ENCODE data around the gene FRY.

The FRY gene

DNA sequence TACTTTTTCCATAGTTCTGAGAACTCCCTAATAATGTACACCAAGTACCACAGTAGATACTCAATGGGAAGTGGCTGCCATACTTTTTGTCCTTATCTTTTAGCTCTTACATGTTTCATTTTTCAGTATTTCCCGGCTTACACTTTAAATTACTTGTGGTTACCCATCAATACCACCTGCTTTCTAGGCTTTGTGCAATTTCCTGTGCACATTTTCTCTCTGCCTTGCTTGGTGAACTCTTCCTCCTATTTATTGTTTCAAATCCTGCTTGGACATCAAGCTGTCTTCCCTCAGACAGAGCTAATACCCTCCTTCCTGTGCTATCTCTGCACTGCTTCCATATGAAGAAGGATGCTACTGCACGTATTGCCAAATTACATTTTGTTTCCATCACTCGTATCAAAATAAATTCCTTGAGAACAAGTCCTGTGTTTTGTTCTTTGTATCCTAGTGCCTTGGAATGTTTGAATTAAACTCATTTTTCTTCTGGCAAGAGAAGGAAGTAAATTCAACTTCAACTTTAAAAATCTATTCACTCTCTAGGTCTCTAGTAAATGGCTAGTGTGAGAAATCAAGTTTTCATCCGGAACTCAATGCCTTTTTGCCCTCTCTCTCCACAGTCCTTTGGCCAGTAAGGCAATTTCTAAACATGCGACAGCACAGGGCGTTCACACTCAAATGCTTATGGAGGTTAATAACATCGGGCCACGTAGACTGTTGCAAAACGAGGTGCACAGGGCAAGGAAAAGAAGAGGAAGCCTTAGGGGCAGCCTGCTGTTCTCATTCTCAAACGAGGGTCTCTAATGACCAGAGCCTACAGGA, 277.9 kb downstream of the FRY start:
- DNase-seq = no peak
- H3K4me1 Mint-ChIP-seq = peaks cover 11% of the 10 kb centered on the region
- ATAC-seq = peak; percentile 30
- no peak overlapping the region for H3K27ac Mint-ChIP-seq
- no peaks in the 10 kb centered on the region for H3K27me3 Mint-ChIP-seq
- no peak overlapping the region for H3K4me3 Mint-ChIP-seq
- H3K36me3 Mint-ChIP-seq (ENCODE audit: low read depth) = no peaks in the 10 kb centered on the region
- H3K9me3 Mint-ChIP-seq = no peaks in the 10 kb centered on the region

GRCh38 chr13:32310134-32310706, 278.6 kb downstream of the FRY start:
- no peak for DNase-seq
- no peak overlapping the region for H3K4me3 Mint-ChIP-seq
- H3K27ac Mint-ChIP-seq = no peak overlapping the region

GRCh38 chr13:32311188-32311897, 279.8 kb downstream of the FRY start:
- Mint-ChIP-seq H3K4me1 (peaks cover 20% of the 10 kb centered on the region), H3K36me3 (ENCODE audit: low read depth) (no peaks in the 10 kb centered on the region), H3K9me3 (no peaks in the 10 kb centered on the region), H3K27me3 (no peaks in the 10 kb centered on the region), H3K27ac (no peak overlapping the region), H3K4me3 (no peak overlapping the region)
- ATAC-seq (no peak), DNase-seq (no peak)

More at GRCh38 chr13:32310134-32310706, 278.6 kb downstream of the FRY start:
- Mint-ChIP-seq H3K9me3 (no peaks in the 10 kb centered on the region), H3K36me3 (ENCODE audit: low read depth) (no peaks in the 10 kb centered on the region), H3K27me3 (no peaks in the 10 kb centered on the region), H3K4me1 (peaks cover 18% of the 10 kb centered on the region)
- ATAC-seq = peak; percentile 52

DNA sequence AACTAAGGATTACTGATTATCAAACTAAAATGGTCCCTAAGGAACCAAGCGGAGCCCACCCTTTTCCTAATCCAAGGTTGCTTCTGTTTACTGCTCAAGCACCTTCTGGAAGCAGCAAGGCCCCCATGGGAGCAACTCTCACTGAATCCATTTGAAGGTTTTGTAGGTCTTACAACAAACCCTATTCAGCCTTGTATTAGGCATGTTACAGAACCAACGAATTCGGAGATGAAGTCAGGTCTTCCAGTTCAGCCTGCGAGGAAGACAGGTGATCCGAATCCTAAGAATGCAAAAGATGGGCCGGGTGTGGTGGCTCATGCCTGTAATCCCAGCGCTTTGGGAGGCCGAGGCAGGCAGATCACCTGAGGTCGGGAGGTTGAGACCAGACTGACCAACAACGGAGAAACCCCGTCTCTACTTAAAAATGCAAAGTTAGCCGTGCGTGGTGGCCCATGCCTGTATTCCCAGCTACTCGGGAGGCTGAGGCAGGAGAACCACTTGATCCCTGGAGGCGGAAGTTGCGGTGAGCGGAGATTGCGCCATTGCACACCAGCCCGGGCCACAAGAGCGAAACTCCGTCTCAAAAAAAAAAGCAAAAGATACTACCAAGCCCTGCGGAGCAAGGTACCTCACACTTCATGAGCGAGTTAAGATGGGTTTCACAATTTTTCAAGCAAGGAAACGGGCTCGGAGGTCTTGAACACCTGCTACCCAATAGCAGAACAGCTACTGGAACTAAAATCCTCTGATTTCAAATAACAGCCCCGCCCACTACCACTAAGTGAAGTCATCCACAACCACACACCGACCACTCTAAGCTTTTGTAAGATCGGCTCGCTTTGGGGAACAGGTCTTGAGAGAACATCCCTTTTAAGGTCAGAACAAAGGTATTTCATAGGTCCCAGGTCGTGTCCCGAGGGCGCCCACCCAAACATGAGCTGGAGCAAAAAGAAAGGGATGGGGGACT, 283.0 kb downstream of the FRY start:
- Mint-ChIP-seq H3K4me3 (peak overlapping the region; percentile 89), H3K4me1 (peaks cover 25% of the 10 kb centered on the region), H3K27me3 (no peaks in the 10 kb centered on the region), H3K36me3 (ENCODE audit: low read depth) (peaks cover 9% of the 10 kb centered on the region), H3K27ac (peak overlapping the region; percentile 100), H3K9me3 (no peaks in the 10 kb centered on the region)
- DNase-seq (peak; percentile 65), ATAC-seq (peak; percentile 65)

DNA sequence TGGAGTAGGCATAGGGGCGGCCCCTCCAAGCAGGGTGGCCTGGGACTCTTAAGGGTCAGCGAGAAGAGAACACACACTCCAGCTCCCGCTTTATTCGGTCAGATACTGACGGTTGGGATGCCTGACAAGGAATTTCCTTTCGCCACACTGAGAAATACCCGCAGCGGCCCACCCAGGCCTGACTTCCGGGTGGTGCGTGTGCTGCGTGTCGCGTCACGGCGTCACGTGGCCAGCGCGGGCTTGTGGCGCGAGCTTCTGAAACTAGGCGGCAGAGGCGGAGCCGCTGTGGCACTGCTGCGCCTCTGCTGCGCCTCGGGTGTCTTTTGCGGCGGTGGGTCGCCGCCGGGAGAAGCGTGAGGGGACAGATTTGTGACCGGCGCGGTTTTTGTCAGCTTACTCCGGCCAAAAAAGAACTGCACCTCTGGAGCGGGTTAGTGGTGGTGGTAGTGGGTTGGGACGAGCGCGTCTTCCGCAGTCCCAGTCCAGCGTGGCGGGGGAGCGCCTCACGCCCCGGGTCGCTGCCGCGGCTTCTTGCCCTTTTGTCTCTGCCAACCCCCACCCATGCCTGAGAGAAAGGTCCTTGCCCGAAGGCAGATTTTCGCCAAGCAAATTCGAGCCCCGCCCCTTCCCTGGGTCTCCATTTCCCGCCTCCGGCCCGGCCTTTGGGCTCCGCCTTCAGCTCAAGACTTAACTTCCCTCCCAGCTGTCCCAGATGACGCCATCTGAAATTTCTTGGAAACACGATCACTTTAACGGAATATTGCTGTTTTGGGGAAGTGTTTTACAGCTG, 283.9 kb downstream of the FRY start, which contains the start of the genes BRCA2 and ZAR1L:
Gene BRCA2 (plus strand): TSS at position 271 of the 790 bp plus-strand sequence. CDS start 953 bp downstream, outside the sequence.
Gene ZAR1L (minus strand): TSS at position 126 of the 790 bp plus-strand sequence. CDS start 3,438 bp downstream, outside the sequence.
- H3K36me3 Mint-ChIP-seq (ENCODE audit: low read depth) = peaks cover 16% of the 10 kb centered on the region
- ATAC-seq (peak; percentile 97), DNase-seq (peak; percentile 89)
- H3K27me3 Mint-ChIP-seq = no peaks in the 10 kb centered on the region
- H3K27ac Mint-ChIP-seq = peak within 1 kb of the TSS; percentile 100
- peak within 1 kb of the TSS; percentile 89 for H3K4me3 Mint-ChIP-seq
- peaks cover 22% of the 10 kb centered on the region for H3K4me1 Mint-ChIP-seq
- H3K9me3 Mint-ChIP-seq = no peaks in the 10 kb centered on the region

DNA sequence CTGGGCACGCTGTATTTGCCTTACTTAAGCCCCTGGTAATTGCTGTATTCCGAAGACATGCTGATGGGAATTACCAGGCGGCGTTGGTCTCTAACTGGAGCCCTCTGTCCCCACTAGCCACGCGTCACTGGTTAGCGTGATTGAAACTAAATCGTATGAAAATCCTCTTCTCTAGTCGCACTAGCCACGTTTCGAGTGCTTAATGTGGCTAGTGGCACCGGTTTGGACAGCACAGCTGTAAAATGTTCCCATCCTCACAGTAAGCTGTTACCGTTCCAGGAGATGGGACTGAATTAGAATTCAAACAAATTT, 284.4 kb downstream of the FRY start:
- Mint-ChIP-seq H3K27me3 (no peaks in the 10 kb centered on the region), H3K4me1 (peaks cover 22% of the 10 kb centered on the region), H3K36me3 (ENCODE audit: low read depth) (peaks cover 20% of the 10 kb centered on the region), H3K27ac (peak overlapping the region; percentile 100), H3K9me3 (no peaks in the 10 kb centered on the region), H3K4me3 (peak overlapping the region; percentile 89)
- no peak for DNase-seq
- ATAC-seq = peak; percentile 13

DNA sequence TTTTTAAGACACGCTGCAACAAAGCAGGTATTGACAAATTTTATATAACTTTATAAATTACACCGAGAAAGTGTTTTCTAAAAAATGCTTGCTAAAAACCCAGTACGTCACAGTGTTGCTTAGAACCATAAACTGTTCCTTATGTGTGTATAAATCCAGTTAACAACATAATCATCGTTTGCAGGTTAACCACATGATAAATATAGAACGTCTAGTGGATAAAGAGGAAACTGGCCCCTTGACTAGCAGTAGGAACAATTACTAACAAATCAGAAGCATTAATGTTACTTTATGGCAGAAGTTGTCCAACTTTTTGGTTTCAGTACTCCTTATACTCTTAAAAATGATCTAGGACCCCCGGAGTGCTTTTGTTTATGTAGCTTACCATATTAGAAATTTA, 284.9 kb downstream of the FRY start:
- Mint-ChIP-seq H3K36me3 (ENCODE audit: low read depth) (peaks cover 24% of the 10 kb centered on the region), H3K27me3 (no peaks in the 10 kb centered on the region), H3K4me1 (peaks cover 22% of the 10 kb centered on the region), H3K4me3 (peak overlapping the region; percentile 89), H3K27ac (peak overlapping the region; percentile 100), H3K9me3 (no peaks in the 10 kb centered on the region)
- DNase-seq = no peak
- ATAC-seq = no peak

GRCh38 chr13:32317716-32318465, 286.3 kb downstream of the FRY start:
- Mint-ChIP-seq H3K4me1 (peaks cover 22% of the 10 kb centered on the region), H3K27me3 (no peaks in the 10 kb centered on the region), H3K36me3 (ENCODE audit: low read depth) (peaks cover 32% of the 10 kb centered on the region), H3K27ac (no peak overlapping the region), H3K4me3 (peak overlapping the region; percentile 89), H3K9me3 (no peaks in the 10 kb centered on the region)
- ATAC-seq (no peak), DNase-seq (no peak)

DNA sequence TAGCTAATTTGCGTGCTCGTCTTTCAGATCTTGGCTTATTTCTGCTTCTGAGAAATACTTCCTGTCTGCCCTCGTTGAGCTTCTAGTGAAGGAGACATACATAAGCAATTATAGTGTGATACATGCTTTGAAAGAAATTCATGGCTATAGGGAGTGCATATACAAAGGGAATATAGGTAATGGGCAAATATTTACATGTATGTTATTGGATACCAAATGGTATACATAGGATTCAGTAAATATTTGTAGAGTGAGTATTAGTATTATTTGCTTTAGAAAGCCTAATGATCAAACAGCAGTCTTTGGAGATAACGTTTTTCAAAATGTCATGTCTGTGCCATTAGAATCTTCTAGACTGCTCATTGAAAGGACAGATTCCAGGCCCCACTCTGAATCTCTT, 289.0 kb downstream of the FRY start:
- Mint-ChIP-seq H3K27ac (no peak overlapping the region), H3K27me3 (no peaks in the 10 kb centered on the region)

DNA sequence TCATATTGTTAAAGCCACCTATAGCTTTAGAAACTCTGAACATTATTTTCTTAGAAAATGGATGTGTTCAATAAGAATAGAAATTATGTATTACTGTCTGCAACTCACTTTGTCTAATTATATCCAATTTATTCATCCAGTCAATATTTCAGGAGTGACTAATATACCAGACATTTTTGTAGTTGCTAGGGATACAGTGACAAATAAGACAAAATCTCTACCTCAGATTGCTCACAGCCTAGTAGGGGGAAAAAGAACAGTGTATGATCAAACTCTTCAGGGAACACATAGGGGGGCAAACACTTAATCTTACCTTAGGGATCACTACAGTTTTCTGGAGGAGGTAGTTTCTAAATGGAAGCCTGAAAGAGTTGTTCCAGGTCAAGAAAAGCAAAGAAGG, 292.3 kb downstream of the FRY start:
- H3K36me3 Mint-ChIP-seq (ENCODE audit: low read depth) = peaks cover 53% of the 10 kb centered on the region
- ATAC-seq (no peak), DNase-seq (no peak)
- no peaks in the 10 kb centered on the region for H3K27me3 Mint-ChIP-seq
- no peaks in the 10 kb centered on the region for H3K4me1 Mint-ChIP-seq
- no peak overlapping the region for H3K27ac Mint-ChIP-seq
- H3K4me3 Mint-ChIP-seq = no peak overlapping the region
- H3K9me3 Mint-ChIP-seq = no peaks in the 10 kb centered on the region

More for the DNA sequence above, 289.0 kb downstream of the FRY start:
- DNase-seq (no peak), ATAC-seq (no peak)
- peaks cover 10% of the 10 kb centered on the region for H3K4me1 Mint-ChIP-seq
- no peak overlapping the region for H3K4me3 Mint-ChIP-seq
- H3K36me3 Mint-ChIP-seq (ENCODE audit: low read depth) = peaks cover 39% of the 10 kb centered on the region
- no peaks in the 10 kb centered on the region for H3K9me3 Mint-ChIP-seq

- H3K9me3 Mint-ChIP-seq = no peaks in the 10 kb centered on the region
- no peaks in the 10 kb centered on the region for H3K27me3 Mint-ChIP-seq
- no peak overlapping the region for H3K4me3 Mint-ChIP-seq
- ATAC-seq = no peak
- no peaks in the 10 kb centered on the region for H3K4me1 Mint-ChIP-seq
- H3K36me3 Mint-ChIP-seq (ENCODE audit: low read depth) = peaks cover 63% of the 10 kb centered on the region
- no peak overlapping the region for H3K27ac Mint-ChIP-seq
- no peak for DNase-seq
Measured at GRCh38 chr13:32330441-32330840, 298.9 kb downstream of the FRY start.

- no peaks in the 10 kb centered on the region for H3K4me1 Mint-ChIP-seq
- no peak for DNase-seq
Measured at GRCh38 chr13:32334671-32335070, 303.1 kb downstream of the FRY start.

GRCh38 chr13:32340914-32341313, 309.3 kb downstream of the FRY start:
- peaks cover 41% of the 10 kb centered on the region for H3K36me3 Mint-ChIP-seq (ENCODE audit: low read depth)
- ATAC-seq (no peak), DNase-seq (no peak)
- H3K4me1 Mint-ChIP-seq = no peaks in the 10 kb centered on the region
- H3K9me3 Mint-ChIP-seq = peaks cover 5% of the 10 kb centered on the region
- H3K27me3 Mint-ChIP-seq = no peaks in the 10 kb centered on the region
- no peak overlapping the region for H3K27ac Mint-ChIP-seq
- H3K4me3 Mint-ChIP-seq = no peak overlapping the region

More at GRCh38 chr13:32334671-32335070, 303.1 kb downstream of the FRY start:
- Mint-ChIP-seq H3K27ac (no peak overlapping the region), H3K9me3 (peaks cover 5% of the 10 kb centered on the region), H3K36me3 (ENCODE audit: low read depth) (peaks cover 82% of the 10 kb centered on the region), H3K4me3 (no peak overlapping the region), H3K27me3 (no peaks in the 10 kb centered on the region)
- no peak for ATAC-seq

Measured in activated naive CD8-positive, alpha-beta T cell treated with anti-CD3 and anti-CD28 coated beads, Interleukin-2, amount 50 U/mL, for 24 hours (primary cell).